Measurements from ENCODE around the gene SIAH2. TPM values are rescaled to one million over a fixed set of nuclear protein-coding genes. Genes with fewer than 3 reads are reported as not detected.

SIAH2 gene
- total and polyA plus RNA-seq, 2 experiments from 2014 or later, result 6.3 to 28.8 TPM

DNA sequence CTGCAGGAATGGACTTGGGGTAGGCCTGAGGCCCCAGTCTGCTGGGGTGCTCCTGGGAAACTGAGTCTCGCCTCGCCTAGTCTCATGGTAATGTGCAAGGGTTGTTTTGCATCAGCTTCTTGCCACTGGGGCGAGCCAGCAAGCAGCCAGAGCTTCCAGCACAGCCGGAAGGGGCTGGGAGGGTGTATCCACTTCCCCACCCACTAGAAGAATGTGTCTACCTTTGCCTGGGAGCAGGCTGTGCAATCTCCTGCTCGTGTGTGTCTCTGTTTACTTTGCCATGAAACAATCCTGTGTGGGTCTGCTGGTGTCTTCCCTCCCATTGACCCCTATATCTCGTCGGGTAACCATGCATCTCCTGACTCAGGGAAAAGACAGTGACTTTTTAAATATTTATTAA lies 37.4 kb downstream of the SIAH2 start:
- H3K4me1 Mint-ChIP-seq, result no peaks in the 10 kb centered on the region
- H4K20me1 ChIP-seq (replicated peaks; ENCODE audit: insufficient read depth), result no peaks in the 10 kb centered on the region
- no peak overlapping the region for H3K4me2 ChIP-seq
- H3K27ac ChIP-seq (ENCODE audit: low read depth), result no peak overlapping the region
- no peaks in the 10 kb centered on the region for H3K9me3 Mint-ChIP-seq
- H3K27me3 ChIP-seq (ENCODE audit: insufficient read depth), result no peaks in the 10 kb centered on the region
- H3K4me1 ChIP-seq (ENCODE audit: insufficient read depth), result no peaks in the 10 kb centered on the region
- H3K36me3 Mint-ChIP-seq (ENCODE audit: low read depth), result no peaks in the 10 kb centered on the region
- no peak for DNase-seq (ENCODE audit: low spot score)
- TF ChIP-seq EZH2 (IDR thresholded peaks at IDR 0.05; ENCODE audit: low read depth, unreplicated experiment) (no peak), POLR2AphosphoS5 (IDR thresholded peaks at IDR 0.05; ENCODE audit: low read depth) (no peak), JUNB (IDR thresholded peaks at IDR 0.05; ENCODE audit: unreplicated experiment) (no peak), CTCF (conservative IDR thresholded peaks at IDR 0.05; ENCODE audit: low read depth in 2 of 2) (no peak), ZNF331 (CRISPR knock-in tag; IDR thresholded peaks at IDR 0.05; ENCODE audit: low read depth) (no peak)
- TF ChIP-seq, protein P1, sequence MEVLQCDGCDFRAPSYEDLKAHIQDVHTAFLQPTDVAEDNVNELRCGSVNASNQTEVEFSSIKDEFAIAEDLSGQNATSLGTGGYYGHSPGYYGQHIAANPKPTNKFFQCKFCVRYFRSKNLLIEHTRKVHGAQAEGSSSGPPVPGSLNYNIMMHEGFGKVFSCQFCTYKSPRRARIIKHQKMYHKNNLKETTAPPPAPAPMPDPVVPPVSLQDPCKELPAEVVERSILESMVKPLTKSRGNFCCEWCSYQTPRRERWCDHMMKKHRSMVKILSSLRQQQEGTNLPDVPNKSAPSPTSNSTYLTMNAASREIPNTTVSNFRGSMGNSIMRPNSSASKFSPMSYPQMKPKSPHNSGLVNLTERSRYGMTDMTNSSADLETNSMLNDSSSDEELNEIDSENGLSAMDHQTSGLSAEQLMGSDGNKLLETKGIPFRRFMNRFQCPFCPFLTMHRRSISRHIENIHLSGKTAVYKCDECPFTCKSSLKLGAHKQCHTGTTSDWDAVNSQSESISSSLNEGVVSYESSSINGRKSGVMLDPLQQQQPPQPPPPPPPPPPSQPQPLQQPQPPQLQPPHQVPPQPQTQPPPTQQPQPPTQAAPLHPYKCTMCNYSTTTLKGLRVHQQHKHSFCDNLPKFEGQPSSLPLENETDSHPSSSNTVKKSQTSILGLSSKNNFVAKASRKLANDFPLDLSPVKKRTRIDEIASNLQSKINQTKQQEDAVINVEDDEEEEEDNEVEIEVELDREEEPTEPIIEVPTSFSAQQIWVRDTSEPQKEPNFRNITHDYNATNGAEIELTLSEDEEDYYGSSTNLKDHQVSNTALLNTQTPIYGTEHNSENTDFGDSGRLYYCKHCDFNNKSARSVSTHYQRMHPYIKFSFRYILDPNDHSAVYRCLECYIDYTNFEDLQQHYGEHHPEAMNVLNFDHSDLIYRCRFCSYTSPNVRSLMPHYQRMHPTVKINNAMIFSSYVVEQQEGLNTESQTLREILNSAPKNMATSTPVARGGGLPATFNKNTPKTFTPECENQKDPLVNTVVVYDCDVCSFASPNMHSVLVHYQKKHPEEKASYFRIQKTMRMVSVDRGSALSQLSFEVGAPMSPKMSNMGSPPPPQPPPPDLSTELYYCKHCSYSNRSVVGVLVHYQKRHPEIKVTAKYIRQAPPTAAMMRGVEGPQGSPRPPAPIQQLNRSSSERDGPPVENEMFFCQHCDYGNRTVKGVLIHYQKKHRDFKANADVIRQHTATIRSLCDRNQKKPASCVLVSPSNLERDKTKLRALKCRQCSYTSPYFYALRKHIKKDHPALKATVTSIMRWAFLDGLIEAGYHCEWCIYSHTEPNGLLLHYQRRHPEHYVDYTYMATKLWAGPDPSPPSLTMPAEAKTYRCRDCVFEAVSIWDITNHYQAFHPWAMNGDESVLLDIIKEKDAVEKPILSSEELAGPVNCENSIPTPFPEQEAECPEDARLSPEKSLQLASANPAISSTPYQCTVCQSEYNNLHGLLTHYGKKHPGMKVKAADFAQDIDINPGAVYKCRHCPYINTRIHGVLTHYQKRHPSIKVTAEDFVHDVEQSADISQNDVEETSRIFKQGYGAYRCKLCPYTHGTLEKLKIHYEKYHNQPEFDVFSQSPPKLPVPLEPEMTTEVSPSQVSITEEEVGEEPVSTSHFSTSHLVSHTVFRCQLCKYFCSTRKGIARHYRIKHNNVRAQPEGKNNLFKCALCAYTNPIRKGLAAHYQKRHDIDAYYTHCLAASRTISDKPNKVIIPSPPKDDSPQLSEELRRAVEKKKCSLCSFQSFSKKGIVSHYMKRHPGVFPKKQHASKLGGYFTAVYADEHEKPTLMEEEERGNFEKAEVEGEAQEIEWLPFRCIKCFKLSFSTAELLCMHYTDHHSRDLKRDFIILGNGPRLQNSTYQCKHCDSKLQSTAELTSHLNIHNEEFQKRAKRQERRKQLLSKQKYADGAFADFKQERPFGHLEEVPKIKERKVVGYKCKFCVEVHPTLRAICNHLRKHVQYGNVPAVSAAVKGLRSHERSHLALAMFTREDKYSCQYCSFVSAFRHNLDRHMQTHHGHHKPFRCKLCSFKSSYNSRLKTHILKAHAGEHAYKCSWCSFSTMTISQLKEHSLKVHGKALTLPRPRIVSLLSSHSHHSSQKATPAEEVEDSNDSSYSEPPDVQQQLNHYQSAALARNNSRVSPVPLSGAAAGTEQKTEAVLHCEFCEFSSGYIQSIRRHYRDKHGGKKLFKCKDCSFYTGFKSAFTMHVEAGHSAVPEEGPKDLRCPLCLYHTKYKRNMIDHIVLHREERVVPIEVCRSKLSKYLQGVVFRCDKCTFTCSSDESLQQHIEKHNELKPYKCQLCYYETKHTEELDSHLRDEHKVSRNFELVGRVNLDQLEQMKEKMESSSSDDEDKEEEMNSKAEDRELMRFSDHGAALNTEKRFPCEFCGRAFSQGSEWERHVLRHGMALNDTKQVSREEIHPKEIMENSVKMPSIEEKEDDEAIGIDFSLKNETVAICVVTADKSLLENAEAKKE (CRISPR knock-in tag; IDR thresholded peaks at IDR 0.05), result no peak
- H3K4me3 Mint-ChIP-seq, result no peak overlapping the region
- H2AFZ ChIP-seq, result no peak overlapping the region
- H3K4me3 ChIP-seq, result no peak overlapping the region
- ATAC-seq, result no peak
- H3K79me2 ChIP-seq (replicated peaks; ENCODE audit: insufficient read depth), result no peaks in the 10 kb centered on the region
- H3K27me3 Mint-ChIP-seq (ENCODE audit: insufficient read depth, low read depth, poor library complexity), result peaks cover 5% of the 10 kb centered on the region
- no peaks in the 10 kb centered on the region for H3K36me3 ChIP-seq (ENCODE audit: insufficient read depth)
- H3K9me2 ChIP-seq (ENCODE audit: insufficient read depth), result no peaks in the 10 kb centered on the region
- no peaks in the 10 kb centered on the region for H3F3A ChIP-seq (replicated peaks; ENCODE audit: low read depth)
- H3K27ac Mint-ChIP-seq, result no peak overlapping the region
